Measurements from ENCODE around the gene VPS50. TPM values are rescaled to one million over a fixed set of nuclear protein-coding genes. Genes with fewer than 3 reads are reported as not detected.

VPS50 gene
- polyA plus RNA-seq, 1 donor = 17.1 TPM

Other genes starting within 250 kb of the VPS50 start
- 2.9 TPM for gene SAMD9, start 114.4 kb upstream of the VPS50 start, polyA plus RNA-seq (ENCODE audit: insufficient read length)
- 4.8 TPM for gene SAMD9L, start 84.0 kb upstream of the VPS50 start, polyA plus RNA-seq (ENCODE audit: insufficient read length)
- 0.09 TPM for gene HEPACAM2, start 5.9 kb upstream of the VPS50 start, polyA plus RNA-seq (ENCODE audit: insufficient read length)